ENCODE measurements around the gene POLR2M.

GRCh38 chr15:57686657-57687056 is 19.9 kb upstream of the POLR2M start:
- TF ChIP-seq, protein P1, sequence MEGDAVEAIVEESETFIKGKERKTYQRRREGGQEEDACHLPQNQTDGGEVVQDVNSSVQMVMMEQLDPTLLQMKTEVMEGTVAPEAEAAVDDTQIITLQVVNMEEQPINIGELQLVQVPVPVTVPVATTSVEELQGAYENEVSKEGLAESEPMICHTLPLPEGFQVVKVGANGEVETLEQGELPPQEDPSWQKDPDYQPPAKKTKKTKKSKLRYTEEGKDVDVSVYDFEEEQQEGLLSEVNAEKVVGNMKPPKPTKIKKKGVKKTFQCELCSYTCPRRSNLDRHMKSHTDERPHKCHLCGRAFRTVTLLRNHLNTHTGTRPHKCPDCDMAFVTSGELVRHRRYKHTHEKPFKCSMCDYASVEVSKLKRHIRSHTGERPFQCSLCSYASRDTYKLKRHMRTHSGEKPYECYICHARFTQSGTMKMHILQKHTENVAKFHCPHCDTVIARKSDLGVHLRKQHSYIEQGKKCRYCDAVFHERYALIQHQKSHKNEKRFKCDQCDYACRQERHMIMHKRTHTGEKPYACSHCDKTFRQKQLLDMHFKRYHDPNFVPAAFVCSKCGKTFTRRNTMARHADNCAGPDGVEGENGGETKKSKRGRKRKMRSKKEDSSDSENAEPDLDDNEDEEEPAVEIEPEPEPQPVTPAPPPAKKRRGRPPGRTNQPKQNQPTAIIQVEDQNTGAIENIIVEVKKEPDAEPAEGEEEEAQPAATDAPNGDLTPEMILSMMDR (IDR thresholded peaks at IDR 0.05; ENCODE audit: poor library complexity, severe bottlenecking) = no peak
- TF ChIP-seq POLR2AphosphoS5 (IDR thresholded peaks at IDR 0.05) (no peak), EZH2 (IDR thresholded peaks at IDR 0.05; ENCODE audit: borderline replicate concordance, insufficient read depth, low read length, poor library complexity, severe bottlenecking) (no peak)
